GM10248 (cell line): Measurements from ENCODE around the gene SINHCAF.

Source experiments
- CTCF ChIA-PET: fragments of 300-600 bp; sonication (Branson Sonifier 250); formaldehyde crosslinking; extraction: SDS; loops from one replicate; lab custom pipeline; 2021; ENCODE audit warnings: antibody characterized with exemption; lab: Yijun Ruan, JAX
- POLR2A ChIA-PET: fragments of 350-650 bp; sonication (Branson Sonifier 250); formaldehyde crosslinking; extraction: SDS; loops from one replicate; lab custom pipeline; 2020; ENCODE audit warnings: antibody characterized with exemption; lab: Yijun Ruan, JAX
- DNase-seq: peaks from one replicate; pipeline ENCODE4 v3.0.0; 2012; ENCODE audit errors: extremely low spot score
- CTCF ChIP-seq: IDR thresholded peaks from 2 replicates; pipeline ENCODE4 v1.5.1; 2012; ENCODE audit warnings: mild to moderate bottlenecking, low read depth; ENCODE audit errors: extremely low read depth, missing control alignments, control extremely low read depth

SINHCAF gene

DNA sequence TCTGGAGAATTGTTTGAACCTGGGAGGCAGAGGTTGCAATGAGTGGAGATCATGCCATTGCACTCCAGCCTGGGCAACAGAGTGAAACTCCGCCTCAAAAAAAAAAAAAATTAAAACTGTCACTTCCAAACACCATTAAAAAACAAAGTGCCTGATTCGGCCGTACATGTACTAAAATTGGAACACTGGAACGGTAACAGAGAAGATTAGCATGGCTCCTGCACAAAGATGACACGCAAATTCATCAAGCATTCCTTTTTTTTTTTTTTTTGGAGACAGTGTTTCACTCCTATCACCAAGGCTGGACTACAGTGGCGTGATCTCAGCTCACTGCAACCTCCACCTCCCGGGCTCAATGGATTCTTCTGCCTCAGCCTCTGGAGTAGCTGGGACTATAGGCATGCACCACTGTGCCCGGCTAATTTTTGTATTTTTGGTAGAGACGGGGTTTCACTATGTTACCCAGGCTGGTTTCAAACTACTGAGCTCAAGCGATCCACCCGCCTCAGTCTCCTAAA lies 40.2 kb upstream of the SINHCAF start:
- TF ChIP-seq CTCF, result no peak
- ChIA-PET CTCF (interaction anchor here (1.1 kb wide), 1 partner anchor 91 kb away, joined by 3 read pairs; no protein-coding TSS in a partner anchor), POLR2A (no interaction called here)
- DNase-seq, result no peak

DNA sequence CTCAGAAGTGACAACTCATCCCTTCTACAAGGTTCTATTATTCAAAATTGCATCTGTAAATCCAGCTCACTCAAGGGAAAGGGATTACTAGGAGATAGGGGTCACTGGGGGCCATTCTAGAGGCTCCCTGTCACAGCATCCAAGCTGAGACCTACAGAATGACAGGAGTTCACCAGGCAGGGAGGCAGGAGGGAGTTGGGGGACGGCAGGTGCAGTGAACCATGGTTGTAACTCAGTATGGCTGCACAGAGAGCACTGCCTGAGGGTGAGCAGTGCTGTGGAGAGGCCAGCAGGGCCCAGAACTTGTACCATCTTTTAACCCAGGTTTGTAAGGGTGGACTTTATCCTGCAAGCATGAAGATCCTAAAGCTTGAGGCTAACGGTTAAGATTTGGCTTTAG lies 37.9 kb upstream of the SINHCAF start:
- DNase-seq, result no peak
- POLR2A ChIA-PET, result no interaction called here
- CTCF ChIA-PET, result interaction anchor here (0.7 to 3.3 kb wide), 17 partner anchors 8 to 272 kb away, joined by 3 to 28 read pairs (median 4); partner anchors contain the start of gene DENND5B
- TF ChIP-seq CTCF, result no peak

DNA sequence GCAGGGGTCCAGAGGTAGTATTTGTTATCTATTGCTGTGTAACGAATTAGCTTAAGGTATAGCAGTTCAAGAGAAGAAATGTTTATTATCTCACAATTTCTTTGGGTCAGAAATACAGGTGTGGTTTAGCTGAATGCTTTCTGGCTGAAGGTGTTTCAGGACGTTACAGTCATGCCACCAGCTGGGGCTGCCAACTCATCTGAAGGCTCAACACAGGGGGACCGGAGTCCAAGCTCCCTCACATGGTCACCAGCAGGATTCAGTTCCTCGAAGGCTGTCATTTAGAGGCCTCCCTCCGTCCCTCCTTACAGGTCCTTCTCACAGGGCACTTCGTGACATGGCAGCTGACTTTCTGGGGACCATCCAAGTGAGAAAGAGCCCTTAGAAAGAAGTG lies 37.5 kb upstream of the SINHCAF start:
- POLR2A ChIA-PET, result no interaction called here
- no peak for TF ChIP-seq CTCF
- DNase-seq, result peak; percentile 8
- CTCF ChIA-PET, result interaction anchor here (0.7 to 3.3 kb wide), 19 partner anchors 8 to 273 kb away, joined by 3 to 28 read pairs (median 4); partner anchors contain the start of gene DENND5B

DNA sequence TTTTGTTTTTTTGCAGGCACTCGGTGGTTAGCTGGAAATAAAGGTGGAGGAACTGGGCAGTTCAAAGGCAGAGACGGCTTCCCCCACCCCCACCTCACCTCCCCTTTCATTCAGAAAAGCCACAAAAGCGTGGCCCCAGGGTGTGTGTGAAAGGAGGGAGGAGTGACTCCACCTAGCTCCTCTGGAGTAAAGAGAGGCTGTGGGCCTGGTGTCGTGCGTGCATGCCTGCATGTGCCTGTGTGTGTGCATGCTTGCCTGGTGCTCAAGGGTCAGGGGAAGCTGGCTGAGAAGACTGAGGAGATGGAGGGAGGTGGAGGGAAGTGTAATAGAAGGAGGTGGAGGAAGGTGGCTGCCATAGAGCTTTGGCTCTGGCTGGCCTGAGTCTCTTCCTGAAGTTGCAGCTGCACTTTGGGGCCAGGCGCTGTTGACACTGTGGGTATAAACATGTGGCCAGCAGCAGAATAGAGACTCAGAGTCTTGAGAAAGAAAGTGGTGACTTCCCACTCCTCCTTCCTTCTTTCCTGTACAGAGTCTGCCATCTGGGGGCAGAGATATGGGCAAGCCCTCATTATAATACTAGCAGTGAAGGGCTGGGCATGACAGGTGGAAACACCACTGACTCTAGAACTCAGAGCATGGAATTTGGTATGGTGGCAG lies 36.9 kb upstream of the SINHCAF start:
- peak; percentile 43 for TF ChIP-seq CTCF
- ChIA-PET POLR2A (no interaction called here), CTCF (interaction anchor here (0.7 to 3.3 kb wide), 19 partner anchors 8 to 273 kb away, joined by 3 to 28 read pairs (median 4); partner anchors contain the start of gene DENND5B)

DNA sequence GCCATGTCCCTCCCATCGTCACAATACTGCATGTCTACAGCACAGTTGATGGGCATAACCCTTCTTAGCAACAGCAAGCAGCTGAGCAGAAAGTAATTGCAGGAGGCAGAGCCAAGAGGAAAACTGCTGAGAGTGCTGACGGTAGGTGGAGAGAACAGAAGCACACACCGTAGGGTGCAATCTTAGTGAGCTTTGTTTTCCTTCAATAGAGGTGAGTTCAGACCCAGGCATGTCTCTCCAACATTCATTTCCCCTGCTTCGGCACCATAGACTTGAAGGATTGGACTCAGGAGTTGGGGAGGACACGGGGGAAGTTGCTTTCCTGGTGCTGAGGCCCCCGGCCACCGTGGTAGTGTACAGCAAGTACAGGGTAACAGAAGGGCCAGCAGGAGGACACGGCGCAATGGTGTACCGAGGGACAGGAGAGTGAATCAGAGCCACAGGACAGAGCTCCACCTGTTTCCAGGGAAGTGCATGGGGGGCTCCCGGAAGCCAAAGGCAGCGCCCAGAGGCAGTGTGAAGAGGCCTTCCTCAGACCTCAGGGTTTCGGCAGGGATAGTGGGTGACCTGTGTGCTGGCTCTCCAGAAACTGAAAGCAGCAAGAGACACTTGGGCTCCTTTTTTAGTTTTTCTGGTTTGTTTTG lies 36.3 kb upstream of the SINHCAF start:
- DNase-seq, result no peak
- CTCF ChIA-PET, result interaction anchor here (0.8 to 3.3 kb wide), 14 partner anchors 10 to 119 kb away, joined by 3 to 28 read pairs (median 6); no protein-coding TSS in a partner anchor
- POLR2A ChIA-PET, result no interaction called here

More for the DNA sequence above, 36.9 kb upstream of the SINHCAF start:
- peak; percentile 63 for DNase-seq

DNA sequence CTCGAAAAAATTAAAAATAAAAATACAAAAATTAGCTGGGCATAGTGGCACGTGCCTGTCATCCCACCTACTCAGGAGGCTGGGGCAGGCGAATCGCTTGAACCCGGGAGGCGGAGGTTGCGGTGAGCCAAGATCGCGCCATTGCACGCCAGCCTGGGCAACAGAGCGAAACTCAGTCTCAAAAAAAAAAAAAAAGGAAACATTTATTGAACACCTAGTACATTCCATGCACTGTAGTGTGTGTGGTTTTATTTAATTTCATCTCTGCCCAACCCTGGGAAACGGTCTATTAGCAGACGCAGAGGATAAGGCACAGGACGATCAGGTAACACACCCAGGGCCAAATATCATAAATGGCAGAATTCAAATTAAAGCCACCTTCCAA lies 35.8 kb upstream of the SINHCAF start:
- ChIA-PET CTCF (interaction anchor here (1.1 to 3.3 kb wide), 7 partner anchors 10 to 109 kb away, joined by 3 to 17 read pairs (median 4); no protein-coding TSS in a partner anchor), POLR2A (no interaction called here)
- no peak for DNase-seq
- TF ChIP-seq CTCF, result no peak

More for the DNA sequence above, 36.3 kb upstream of the SINHCAF start:
- TF ChIP-seq CTCF, result no peak
